KBM-7 (cell line): ENCODE measurements around the gene IRAK3.

Source experiments
- DNase-seq: peaks from one replicate; pipeline ENCODE4 v3.0.0-alpha.2; 2015
- in situ Hi-C: fragments of 300-500 bp; cut with MboI; formaldehyde crosslinking; loops from 2 replicates; pipeline ENCODE4 v1.14.3; 2020; ENCODE audit warnings: low sequenced_read_pairs, low pct_unique_long_range_greater_than_20kb, mixed read lengths

IRAK3 gene

DNA sequence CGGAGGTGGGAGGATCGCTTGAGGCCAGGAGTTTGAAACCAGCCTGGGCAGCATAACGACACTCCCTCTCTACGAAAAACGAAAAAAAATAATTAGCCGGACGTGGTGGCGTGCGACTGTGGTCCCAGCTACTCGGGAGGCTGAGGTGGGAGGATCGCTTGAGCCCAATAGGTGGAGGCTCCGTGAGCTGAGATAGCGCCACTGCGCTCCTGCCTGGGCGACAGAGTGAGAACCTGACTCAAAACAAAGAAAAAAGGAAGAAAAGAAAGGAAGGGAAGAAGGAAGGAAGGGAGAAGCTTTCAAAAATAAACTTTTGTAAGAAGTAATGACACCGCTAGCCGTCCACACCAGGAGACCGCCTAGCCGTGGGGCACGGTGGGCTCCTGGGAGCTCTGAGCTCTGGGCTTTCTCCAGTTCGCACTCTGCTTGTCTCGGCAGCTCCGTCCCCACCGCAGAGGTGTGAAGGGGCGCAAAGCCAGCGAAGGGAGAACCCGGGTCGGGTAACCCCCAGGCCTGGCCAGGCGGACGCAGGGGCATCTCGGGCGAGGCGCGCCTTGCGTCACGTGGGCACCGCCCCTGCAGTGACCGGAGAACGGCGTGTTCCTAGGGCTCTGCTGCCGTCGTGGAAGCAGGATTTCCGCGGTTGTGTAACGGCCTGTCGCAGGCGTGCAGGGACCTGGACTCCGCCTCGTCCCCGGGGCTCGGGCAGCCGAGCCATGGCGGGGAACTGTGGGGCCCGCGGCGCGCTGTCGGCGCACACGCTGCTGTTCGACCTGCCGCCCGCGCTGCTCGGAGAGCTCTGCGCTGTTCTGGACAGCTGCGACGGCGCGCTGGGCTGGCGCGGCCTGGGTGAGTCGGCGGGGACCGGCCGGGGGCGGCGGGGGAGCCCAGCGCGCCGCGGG, at the start of gene IRAK3:
Gene IRAK3, plus strand, starts transcription at position 631 of the 902 bp plus-strand sequence. Its CDS starts 86 bp downstream, at position 717.
- in situ Hi-C loops = no loop called here
- DNase-seq = peak; percentile 77

DNA sequence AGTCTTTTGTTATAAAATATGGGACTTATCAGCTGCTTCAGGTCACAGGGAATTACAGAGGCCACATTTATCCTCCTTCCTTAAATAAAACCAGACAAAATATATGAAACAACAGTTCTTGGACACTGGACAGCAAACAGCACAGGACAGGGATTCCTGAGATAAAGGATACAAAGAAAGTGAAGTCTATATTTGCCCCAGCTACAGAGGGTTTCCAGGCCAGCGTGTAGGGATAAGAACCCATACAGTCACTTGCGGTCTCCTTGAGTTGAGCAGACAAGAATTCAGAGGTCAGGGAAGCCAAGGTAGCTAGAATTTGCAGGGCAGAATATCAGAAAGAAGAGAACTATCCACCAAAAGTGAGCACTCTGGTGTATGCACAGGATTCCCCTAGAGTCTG, 49.7 kb upstream of the IRAK3 start:
- DNase-seq = no peak
- in situ Hi-C loops = loop anchor here (25.0 kb wide), 1 partner anchor 273 kb away; no protein-coding TSS in a partner anchor

GRCh38 chr12:66140731-66141130, 48.3 kb upstream of the IRAK3 start:
- peak; percentile 30 for DNase-seq
- in situ Hi-C loops = loop anchor here (25.0 kb wide), 1 partner anchor 272 kb away; no protein-coding TSS in a partner anchor

- in situ Hi-C loops = loop anchor here (25.0 kb wide), 1 partner anchor 271 kb away; no protein-coding TSS in a partner anchor
- no peak for DNase-seq
Observed at GRCh38 chr12:66141299-66141698, 47.7 kb upstream of the IRAK3 start.

DNA sequence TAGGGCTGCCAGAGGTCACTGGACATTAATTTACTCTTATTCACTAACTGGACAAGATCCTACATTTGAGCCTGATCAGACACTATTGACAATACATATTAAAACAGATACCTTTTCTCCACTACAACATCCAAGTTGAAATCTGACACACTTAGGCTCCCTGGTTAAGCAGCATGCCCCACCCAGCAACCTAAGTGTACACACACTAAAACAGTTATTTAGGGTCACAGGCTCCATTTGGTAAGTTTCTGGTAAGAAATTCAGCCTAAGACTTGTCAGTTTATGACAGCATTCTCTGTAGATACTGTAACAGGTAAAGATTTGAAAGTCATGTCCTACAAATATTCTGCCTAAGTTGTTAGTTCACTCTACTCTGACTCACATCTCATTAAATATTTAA, 46.2 kb upstream of the IRAK3 start:
- DNase-seq = no peak
- in situ Hi-C loops = loop anchor here (25.0 kb wide), 1 partner anchor 269 kb away; no protein-coding TSS in a partner anchor

DNA sequence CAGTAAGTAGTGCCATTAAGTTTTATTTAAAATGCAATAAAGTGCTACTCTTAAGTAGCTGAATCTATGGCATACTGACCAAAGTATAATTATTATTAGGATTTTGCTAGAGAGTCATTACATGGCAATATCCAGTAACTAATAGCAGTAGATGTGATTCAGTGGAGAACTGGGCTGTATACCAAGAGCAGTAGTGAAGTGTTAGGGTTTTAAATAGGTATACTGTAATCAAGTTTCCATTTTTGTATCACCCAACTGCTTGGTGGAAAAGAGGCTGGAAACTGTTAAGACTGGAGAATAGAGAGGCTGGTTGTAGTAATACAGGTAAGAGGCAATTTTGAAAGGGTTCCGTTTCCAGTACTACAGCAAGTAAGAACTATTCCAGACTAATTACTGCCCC, 45.1 kb upstream of the IRAK3 start:
- DNase-seq = no peak
- in situ Hi-C loops = loop anchor here (25.0 kb wide), 1 partner anchor 268 kb away; no protein-coding TSS in a partner anchor

DNA sequence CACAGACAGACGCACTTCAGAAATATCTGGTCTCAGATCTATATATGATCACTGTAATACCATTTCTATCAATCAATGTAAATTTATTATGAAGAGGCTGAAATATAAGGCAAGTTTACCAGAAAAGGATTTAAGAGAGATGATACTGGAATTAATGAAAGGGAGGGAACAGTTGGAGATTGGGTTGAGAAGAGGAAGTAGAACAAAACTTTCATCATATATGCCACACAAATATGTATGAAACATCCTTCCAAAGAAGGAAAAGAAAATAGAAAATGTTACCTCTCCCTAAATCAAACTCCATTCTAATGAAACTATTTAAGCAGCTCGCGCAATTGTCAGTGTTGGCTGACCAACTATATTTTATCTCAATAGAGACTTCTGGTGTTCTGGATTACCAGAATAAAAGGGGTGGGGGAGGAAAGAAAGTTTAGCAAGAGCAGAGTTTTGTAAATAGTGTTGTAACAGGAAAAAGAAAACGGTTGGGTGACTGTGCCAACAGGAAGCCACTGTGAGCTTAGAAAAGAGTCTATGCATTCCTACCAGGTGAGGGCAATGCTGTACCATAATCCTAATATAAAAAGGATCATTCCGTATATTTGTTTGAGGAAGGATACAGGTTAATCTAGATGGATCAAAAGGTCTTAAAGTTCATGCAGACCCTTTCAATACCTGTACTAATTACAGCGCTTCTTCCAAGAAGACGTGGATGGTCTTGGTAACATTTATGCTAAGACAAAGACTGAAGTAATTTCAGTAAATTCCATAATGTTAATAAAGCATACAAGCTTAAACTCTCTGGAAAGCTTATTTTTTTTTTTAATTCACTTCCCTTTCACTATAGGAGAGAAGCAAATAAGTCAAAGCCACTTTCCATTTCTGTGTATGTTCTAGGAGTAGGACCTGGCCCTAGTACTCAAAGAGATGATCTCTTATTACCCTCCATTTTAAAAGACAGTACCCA, 43.9 kb upstream of the IRAK3 start:
- peak; percentile 86 for DNase-seq
- in situ Hi-C loops = loop anchor here (25.0 kb wide), 1 partner anchor 267 kb away; no protein-coding TSS in a partner anchor

DNA sequence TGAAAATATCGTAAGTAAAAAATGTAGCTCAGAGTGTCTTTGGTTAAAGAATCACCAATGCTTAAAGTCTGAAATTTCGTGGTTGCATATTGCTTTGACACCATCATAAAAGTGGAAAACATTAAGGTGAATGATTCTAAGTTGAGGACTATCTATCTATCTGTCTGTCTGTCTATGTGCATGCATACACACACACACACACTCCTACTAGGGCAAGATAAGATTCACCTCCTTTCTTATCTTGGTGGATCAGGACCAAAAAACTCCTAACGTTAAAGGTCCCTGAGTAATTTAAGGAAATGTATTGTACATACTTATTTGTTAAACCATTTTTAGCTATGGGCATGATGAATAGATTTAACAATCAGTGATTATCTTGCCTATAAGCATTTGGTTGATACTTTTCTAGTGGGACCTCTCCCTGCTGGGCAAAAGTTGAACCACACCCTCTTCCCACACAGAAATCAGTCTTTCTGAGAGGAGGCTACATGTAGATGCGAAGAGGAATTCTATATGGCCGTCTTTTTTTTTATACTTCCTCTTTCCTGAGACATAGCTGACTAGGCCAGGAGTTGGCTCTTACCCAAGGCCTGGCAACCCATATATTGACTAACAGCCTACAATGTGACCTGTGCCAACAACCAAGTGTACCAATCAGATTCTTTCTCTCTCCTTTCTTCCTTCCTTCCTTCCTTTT, 39.2 kb upstream of the IRAK3 start:
- DNase-seq = peak; percentile 86
- in situ Hi-C loops = loop anchor here (25.0 kb wide), 1 partner anchor 262 kb away; no protein-coding TSS in a partner anchor

GRCh38 chr12:66152732-66153131, 36.3 kb upstream of the IRAK3 start:
- in situ Hi-C loops = no loop called here
- no peak for DNase-seq

GRCh38 chr12:66154776-66155175, 34.2 kb upstream of the IRAK3 start:
- no peak for DNase-seq
- in situ Hi-C loops = no loop called here

- in situ Hi-C loops = no loop called here
- no peak for DNase-seq
Observed at GRCh38 chr12:66156654-66157053, 32.4 kb upstream of the IRAK3 start.

GRCh38 chr12:66159123-66159522, 29.9 kb upstream of the IRAK3 start:
- in situ Hi-C loops = no loop called here
- DNase-seq = no peak

DNA sequence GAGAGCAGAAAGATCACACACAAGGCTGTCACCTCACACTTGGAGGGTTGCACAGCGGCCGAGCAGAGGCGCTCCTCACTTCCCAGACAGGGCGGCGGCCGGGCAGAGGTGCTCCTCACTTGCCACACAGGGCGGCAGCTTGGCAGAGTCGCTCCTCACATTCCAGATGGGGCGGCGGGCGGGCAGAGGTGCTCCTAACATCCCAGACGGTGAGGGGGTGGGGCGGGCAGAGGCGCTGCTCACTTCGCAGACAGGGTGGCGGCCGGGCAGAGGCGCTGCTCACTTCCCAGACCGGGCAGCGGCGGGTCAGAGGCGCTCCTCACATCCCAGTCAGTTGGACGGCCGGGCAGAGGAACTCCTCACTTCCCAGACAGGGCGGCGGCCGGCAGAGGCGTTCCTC, 28.3 kb upstream of the IRAK3 start:
- in situ Hi-C loops = no loop called here
- DNase-seq = no peak

- DNase-seq = no peak
- in situ Hi-C loops = no loop called here
Observed at GRCh38 chr12:66162701-66163100, 26.3 kb upstream of the IRAK3 start.

DNA sequence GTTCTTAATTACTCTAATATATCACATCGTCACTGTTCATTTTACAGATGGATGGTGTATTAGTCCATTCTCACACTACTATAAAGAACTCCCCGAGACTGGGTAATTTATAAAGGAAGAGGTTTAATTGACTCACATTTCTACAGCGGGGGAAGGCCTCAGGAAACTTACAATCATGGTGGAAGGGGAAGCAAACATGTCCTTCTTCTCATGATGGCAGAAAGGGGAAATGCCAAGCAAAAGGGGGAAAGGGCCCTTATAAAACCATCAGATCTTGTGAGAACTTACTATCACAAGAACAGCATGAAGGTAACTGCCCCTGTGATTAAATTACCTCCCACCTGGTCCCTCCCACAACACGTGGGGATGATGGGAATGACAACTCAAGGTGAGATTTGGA, 25.7 kb upstream of the IRAK3 start:
- in situ Hi-C loops = no loop called here
- peak; percentile 29 for DNase-seq

DNA sequence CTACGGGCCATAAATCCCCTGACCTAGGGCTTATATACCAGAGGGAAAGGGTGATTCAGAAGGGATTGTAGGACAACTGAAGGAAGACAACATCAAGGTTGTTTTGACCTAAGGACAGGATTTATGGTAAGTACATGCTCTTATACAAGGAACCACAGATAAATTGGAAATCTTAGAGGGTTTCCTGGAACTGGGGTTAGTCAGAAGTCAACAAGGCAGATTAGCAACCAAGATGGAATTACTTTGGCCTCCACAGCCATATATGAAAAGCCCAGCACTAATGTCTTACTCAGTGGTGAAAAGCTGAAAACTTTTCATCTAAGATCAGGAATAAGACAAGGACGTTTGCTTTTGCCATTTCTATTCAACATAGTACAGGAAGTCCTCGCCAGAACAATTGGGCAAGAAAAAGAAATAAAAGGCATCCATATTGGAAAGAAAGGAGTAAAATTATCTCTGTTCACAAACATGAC, 24.6 kb upstream of the IRAK3 start:
- no peak for DNase-seq
- in situ Hi-C loops = no loop called here

DNA sequence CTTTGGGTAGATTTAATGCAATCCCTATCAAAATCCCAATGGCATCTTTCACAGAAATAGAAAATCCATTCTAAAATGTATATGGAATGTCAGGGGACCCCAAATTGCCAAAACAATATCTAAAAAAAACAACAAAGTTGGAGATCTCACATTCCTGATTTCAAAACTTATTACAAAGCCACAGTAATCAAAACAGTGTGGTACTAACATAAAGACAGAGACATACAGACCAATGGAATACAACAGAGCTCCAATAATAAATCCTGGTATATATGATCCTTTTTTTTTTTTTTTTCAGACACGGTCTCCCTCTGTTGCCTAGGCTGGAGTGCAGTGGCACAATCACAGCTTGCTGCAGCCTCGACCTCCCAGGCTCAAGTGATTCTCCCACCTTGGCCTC, 23.9 kb upstream of the IRAK3 start:
- no peak for DNase-seq
- in situ Hi-C loops = no loop called here

DNA sequence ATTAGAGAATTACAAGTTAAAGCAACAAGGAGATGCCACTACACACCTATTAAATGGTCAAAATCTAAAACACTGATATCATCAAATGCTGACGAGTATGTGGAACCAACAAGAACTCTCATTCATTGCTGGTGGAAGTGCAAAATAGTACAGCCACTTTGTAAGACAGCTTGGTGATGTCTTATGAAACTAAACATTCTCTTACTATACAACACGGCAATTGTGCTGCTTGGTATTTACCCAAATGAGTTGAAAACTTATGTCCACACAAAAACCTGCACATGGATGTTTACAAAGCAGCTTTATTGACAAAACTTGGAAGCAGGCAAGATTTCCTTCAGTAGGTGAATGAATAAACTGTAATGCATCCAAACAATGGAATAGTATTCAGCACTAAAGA, 22.5 kb upstream of the IRAK3 start:
- no peak for DNase-seq
- in situ Hi-C loops = no loop called here

DNA sequence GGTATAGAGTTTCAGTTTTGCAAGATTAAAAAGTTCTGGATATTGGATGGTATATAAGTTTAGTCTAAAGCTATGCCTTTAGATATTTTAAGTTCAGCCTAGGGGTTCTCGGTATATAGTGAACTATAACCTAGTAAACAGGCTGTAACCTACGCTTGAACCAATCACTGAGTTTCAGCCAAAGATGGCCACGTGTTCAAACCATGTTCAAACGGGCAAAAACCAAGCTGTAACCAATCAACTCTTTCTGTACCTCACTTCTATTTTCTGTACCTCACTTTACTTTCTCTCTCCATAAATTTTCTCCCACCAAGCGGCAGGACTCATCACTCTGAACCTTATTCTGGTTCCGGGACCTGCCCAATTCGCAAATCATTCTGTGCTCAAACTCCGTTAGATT, 20.6 kb upstream of the IRAK3 start:
- in situ Hi-C loops = no loop called here
- peak; percentile 18 for DNase-seq
